HG03439 (cell line): ENCODE results near the gene HMGB3.
A peak's percentile ranks its signal among the peaks of the same experiment; 100 is the strongest.
"Not testable (repeated sequence)": the region's sequence is repeated elsewhere in the genome, so short reads cannot be mapped to it uniquely, and the experiment has no call there.

Experiments
- ATAC-seq: cut with Tn5 transposase; IDR thresholded peaks from one replicate; pipeline ENCODE4 v1.9.1; 2021; ENCODE audit warnings: mild to moderate bottlenecking, moderate library complexity; ENCODE audit not compliant: unreplicated experiment

Gene HMGB3

DNA sequence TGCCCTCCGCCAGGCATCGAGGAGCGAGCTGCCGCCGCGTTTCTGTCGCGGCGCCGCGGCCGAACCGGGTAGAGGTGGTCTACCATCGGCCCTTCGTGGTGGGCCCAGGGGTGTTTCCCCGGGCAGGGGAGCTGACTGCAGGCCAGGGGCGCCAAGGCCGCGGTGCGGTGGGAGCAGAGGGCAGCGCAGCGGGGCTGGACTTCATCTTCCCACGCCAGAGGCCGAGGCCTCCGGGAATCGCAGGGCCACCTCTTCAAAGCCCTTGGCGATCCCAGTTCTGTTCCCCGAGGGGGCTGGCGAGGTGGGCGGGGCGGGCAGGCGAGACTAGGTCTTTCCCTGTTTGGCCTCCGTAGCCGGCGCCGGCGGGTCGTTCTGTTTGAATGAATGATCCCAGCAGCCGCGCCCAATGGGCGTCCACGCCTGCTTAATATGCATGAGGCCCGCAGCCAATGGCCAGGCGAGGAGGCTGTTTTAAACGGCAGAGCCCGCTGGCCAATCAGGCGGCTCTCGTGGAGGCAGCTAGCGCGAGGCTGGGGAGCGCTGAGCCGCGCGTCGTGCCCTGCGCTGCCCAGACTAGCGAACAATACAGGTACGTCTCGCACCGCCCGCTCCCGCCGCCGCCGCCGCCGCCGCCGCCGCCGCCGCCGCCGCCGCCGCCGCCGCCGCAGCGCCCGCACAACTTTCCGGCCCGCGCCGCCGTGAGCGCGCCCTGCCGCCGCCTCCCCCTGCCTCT lies at the start of gene HMGB3:
Gene HMGB3 (plus strand): TSS at position 548 of the 733 bp plus-strand sequence. CDS start 2,265 bp downstream, outside the sequence.
- peak; percentile 94 for ATAC-seq

DNA sequence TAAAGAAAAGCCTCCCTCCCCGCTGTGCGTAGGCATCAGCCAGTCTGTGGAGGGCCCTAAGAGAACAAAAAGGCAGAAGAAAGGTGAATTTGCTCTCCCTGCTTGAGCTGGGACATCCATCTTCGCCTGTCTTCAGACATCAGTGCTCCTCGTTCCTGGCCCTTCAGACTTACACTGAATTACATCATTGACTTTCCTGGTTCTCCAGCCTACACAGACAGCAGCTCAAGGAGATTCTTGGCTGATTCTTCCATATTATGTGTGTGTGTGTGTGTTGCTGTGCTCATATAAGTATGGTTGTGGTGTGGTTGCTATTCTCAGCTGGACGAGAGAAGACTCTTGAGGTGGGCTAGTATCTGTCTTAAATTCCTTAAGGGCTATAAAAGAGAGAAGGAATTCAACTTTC lies 49.2 kb upstream of the HMGB3 start:
- ATAC-seq: no peak

- ATAC-seq: no peak
Observed at GRCh38 chrX:150934453-150934852, 48.7 kb upstream of the HMGB3 start.

DNA sequence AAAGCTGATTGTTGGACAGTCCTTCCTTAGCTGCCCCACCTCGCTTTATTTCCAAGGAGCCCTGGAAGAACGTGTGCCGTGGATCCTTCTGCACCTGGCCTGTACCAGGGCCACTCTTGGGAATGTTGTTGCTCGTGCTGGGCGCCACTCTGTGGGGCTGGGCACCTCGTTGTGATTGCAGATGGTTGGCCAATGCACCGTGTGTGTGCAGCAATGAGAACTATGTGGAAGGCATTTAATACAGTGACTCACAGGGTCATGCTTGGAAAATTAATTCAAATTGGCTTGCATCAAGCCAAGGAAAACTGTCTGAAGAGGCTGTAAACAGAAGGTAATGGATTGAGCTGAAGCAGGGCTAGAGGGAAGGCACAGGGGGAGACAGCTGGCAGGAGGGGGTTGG lies 47.7 kb upstream of the HMGB3 start:
- ATAC-seq: no peak

GRCh38 chrX:150936556-150936955 lies 46.6 kb upstream of the HMGB3 start:
- ATAC-seq: no peak

DNA sequence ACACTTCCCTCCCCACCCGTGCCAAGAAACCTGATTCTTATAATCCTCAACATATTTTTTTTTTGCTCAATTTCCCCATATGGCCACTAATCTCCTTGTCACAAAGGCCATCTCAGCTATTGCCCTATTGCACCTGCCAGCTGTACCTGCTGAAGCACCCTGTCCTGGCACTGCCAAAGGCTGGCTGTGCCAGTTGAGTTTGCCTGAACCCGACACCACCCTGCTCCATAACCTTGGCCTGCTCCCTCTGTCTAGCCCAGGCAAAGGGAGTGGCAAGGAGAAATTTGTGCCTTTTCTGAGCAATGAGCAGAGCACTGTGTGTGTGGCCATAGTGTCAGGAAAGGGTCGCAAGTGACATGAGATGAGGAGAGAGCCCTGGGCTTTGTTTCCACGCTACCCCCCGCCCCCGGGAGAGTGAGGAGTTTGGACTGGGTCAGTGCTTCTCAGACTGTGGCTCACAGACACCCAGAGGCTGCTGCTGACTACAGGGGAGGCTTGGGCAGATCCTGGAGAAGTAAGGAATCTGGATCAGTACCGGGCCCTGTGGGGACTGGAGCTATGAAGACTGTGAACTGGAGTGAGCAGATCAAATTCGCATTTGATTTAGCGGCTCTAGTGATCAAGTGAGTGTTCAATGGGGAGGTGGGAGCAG lies 42.2 kb upstream of the HMGB3 start:
- no peak for ATAC-seq

DNA sequence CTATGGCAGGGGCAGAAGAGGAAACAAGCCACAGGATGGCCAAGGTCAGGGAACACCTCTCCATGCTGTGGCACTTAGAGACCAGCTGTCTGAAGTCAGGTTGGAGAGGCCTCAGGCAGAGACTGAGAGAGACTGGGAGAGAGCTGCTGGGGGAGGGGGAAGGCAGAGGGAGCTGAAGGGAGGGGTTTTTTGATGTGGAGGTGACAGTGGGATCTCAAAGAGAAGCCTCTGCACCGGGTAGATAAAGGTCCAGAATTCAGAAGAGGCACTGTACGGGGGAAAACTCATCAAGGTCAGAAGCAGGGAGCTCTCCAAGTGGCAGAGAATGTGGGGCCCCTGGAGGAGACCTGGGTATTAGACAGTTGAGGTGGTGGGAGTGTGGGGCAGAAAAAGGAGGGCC lies 41.6 kb upstream of the HMGB3 start:
- ATAC-seq: no peak

GRCh38 chrX:150942942-150943594 lies 40.1 kb upstream of the HMGB3 start:
- ATAC-seq: no peak

- ATAC-seq: no peak
Observed at GRCh38 chrX:150944233-150944632, 38.9 kb upstream of the HMGB3 start.

- ATAC-seq: no peak
Observed at GRCh38 chrX:150954951-150955350, 28.2 kb upstream of the HMGB3 start.

- no peak for ATAC-seq
Observed at GRCh38 chrX:150955590-150955989, 27.5 kb upstream of the HMGB3 start.

DNA sequence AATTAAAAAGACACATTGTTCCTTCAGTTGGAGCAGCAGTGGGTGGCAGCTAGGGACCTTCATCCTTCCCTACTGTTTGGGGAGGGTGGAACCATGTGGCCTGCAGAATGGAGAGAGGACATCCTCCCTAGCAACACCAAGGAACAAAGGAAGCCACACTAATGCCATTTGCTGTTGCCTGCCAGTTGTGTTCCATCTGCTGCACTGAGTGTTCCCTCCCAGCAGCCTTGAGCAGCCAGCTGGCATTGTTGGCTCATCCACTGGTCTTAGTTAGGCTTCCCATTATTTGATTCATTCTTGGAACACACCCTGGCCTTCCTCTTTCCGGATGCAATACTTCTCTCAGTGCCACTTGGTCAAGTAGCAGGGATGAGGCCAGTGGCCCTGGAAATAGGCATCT lies 25.0 kb upstream of the HMGB3 start:
- no peak for ATAC-seq

DNA sequence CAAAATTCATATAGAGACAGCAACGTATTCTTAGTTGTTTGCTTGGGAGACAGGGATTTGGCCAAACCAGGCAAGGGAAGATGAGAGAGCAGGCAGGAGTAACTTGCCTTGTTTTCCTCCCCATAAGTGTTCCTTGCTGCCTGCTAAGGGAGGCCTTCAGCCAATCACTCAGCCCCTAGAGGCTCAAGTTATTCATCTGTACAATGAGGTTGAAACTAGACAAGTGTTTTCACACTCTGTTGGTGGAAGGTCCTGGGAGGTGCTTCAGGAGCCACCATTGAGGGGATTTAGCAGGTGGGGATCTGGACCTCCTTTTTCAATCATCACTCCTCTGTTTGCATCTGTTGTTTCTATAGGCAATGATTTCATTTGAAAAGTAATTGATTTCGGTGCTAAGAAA lies 23.6 kb upstream of the HMGB3 start:
- no peak for ATAC-seq

- no peak for ATAC-seq
Observed at GRCh38 chrX:150961631-150962030, 21.5 kb upstream of the HMGB3 start.

DNA sequence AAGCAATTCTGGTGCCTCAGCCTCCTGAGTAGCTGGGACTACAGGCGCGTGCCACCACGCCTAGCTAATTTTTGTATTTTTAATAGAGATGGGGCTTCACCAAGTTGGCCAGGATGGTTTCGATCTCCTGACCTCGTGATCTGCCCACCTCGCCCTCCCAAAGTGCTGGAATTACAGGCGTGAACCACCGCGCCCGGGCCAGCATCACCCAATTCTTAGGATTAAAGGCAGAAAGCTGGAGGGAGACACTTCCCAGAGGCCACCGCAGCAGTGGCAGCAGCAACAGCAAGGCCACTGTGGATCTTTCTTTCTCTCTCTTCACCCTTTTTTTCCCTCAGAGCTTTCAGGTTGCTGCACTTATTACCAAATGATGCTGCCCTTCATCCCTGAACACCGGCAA lies 18.7 kb upstream of the HMGB3 start:
- not testable (repeated sequence) for ATAC-seq

DNA sequence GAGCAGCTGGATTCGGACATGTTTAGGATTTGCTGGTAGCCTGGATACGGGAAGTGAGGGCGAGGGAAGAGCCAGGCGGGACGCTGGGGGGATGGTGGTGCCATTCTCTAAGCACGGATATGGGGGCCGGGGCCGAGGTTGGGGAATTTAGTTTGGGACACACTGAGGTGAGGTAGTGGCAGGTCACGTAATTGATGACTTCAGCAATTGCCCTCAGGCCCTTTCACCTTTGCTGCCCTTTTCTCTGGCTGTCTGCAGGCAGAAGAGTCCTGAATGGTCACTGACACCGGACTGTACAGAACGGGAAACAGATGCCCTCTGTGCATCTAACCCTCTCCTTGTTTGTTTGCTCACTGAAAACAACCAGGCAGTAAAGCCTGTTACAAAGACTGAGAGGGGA lies 16.9 kb upstream of the HMGB3 start:
- ATAC-seq: no peak

GRCh38 chrX:150966742-150967141 lies 16.4 kb upstream of the HMGB3 start:
- no peak for ATAC-seq

DNA sequence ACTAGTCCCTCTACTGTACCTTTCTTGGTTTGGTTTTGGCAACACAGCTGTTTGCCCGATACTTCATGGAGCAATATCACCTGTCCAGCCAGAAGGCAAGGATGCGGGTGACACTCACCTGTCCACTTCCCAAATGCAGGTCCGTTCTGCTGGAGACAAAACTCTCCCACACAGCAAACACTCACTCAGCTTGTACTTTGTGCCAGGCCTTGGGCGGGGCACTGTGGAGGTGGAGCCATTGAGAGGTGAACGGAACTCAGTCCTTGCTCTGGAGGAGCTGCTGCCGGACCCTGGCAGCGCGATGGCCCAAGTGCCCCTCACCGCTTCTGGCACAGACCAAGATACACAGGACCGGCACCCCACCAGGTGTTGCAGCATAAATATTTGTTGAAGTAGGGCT lies 15.3 kb upstream of the HMGB3 start:
- ATAC-seq: no peak

DNA sequence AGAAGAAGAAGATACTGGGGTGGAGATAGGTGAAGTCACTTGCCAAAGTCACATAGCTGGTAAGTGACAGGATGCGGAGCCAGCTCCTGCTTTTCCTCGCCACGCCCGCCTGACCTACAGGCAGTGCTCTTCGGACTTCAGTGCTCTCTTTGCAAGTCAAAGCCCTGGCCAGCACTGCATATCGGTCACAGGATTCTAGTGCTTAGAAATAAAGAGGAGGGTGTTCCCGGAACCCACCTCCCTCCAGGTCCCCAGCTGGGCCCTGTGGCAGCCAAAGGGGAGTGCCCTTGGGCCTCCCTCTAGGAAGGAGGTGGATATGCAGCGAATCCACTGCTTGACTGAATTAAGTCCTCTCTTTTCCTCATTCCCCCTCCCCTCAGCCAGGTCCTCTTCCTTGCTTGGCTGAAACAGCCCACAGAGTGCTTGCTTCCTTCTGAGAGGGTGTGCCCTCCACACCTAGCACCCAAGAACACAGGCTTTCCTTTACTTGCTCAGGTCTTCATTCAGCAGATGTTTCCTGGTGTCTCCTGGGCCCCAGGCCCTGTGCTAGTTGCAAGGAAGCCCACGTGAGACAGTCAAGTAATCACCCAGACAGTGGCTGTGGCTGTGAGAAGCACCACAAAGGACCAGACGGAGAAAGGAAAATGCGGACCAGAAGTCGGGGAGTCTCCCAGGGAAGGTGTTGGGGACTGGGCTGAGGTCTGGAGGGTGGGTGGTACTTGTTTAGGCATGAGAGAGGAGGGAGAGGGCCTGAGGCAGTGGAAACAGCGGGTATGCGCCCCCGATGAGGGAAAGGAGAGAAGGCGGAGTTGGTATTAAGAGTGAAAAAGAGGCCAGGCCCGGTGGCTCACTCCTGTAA lies 14.0 kb upstream of the HMGB3 start:
- ATAC-seq: no peak

DNA sequence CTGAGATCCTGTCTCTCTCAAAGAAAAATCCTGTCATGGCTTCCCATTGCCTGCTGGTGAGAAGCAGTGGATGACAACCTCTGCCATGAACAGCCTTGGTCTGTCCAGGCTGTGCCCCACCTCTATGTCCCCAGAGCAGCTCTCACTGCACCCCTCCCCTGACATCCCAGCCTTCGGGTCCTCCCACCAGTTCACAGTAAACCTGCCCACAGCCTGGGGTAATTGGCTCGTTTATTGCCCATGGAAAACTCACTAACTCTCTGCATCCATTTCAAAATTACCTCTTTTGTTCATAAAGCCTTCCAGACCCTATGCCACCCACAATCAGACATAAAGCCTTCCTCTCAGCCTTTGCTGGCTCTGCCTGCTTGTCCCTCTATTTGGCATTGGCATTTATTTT lies 10.7 kb upstream of the HMGB3 start:
- ATAC-seq: no peak
